Prostate gland (tissue), 2 donors: Measurements from ENCODE around the gene KMT2A. TPM values are rescaled to one million over a fixed set of nuclear protein-coding genes. Genes with fewer than 3 reads are reported as not detected.

Experiments
- DNase-seq: peaks from one replicate; pipeline ENCODE4 v3.0.0-alpha.2; 2019; ENCODE audit warnings: low spot score
- H3K27ac ChIP-seq, 2 donors: fragments of 200-600 bp; sonication (generic); 2 replicates each; pipeline ENCODE4 v1.5.1; 2017 to 2019
- H3K27me3 ChIP-seq: fragments of 200-600 bp; sonication (generic); replicated peaks from 2 replicates; pipeline ENCODE4 v1.5.1; 2019; ENCODE audit not compliant: insufficient read depth
- H3K36me3 ChIP-seq, 2 donors: fragments of 200-600 bp; sonication (generic); 1 replicate in 1 of 2; 2 replicates in 1 of 2; pipeline versions ENCODE4 v1.5.1 to v1.8.1; 2017 to 2019
- H3K4me1 ChIP-seq: fragments of 200-600 bp; sonication (generic); replicated peaks from 2 replicates; pipeline ENCODE4 v1.5.1; 2019
- H3K4me3 ChIP-seq, 2 donors: fragments of 200-600 bp; sonication (generic); 2 replicates each; pipeline ENCODE4 v1.5.1; 2017 to 2019
- H3K9me3 ChIP-seq: fragments of 200-600 bp; sonication (generic); 2 replicates; pipeline ENCODE4 v1.5.1; 2017
- POLR2A ChIP-seq: fragments of 450-650 bp; IDR thresholded peaks from one replicate; pipeline ENCODE4 v1.6.1; 2016; ENCODE audit warnings: antibody characterized with exemption, mild to moderate bottlenecking
- POLR2AphosphoS5 ChIP-seq: sonication (generic); formaldehyde crosslinking; IDR thresholded peaks from one replicate; pipeline ENCODE4 v1.6.1; 2017; ENCODE audit warnings: antibody characterized with exemption
- WGBS: methylation state at CpG from one replicate; pipeline ENCODE4 v1.1.5; 2018; 5-methylcytosine and 5-hydroxymethylcytosine counted together
- intact Hi-C: fragments of 100-400 bp; cut with DNase I; formaldehyde crosslinking; loops from one replicate; pipeline ENCODE4 v1.14.2; 2022
- total RNA-seq, 2 donors: library from RNA; depleted of rRNA; stranded (reverse); fragments of >200 nt; gene quantifications; one replicate each; pipeline ENCODE4 v1.1.0, GENCODE V29; 2016
- TF ChIP-seq, protein P1 (sequence below), 4 experiments: fragments of 200-600 bp in 2 of 4; fragments of 450-650 bp in 2 of 4; sonication (generic) in 2 of 4; IDR thresholded peaks; 1 replicate in 3 of 4; 2 replicates in 1 of 4; pipeline ENCODE4 v1.5.1; 2016 to 2019; ENCODE audit warnings: antibody characterized with exemption in 4 of 4, mild to moderate bottlenecking in 2 of 4, moderate library complexity in 2 of 4

The KMT2A gene
- total RNA-seq, 2 donors from 2014 or later = 82.6 to 89.0 TPM

GRCh38 chr11:118532852-118533768 lies 96.8 kb downstream of the KMT2A start:
- intact Hi-C loops = loop anchor here (5.0 kb wide), 1 partner anchor 34 kb away; the partner anchor contains the start of gene IFT46
- Histone ChIP-seq H3K27ac (no peak overlapping the region), H3K36me3 (no peaks in the 10 kb centered on the region), H3K27me3 (no peaks in the 10 kb centered on the region), H3K4me3 (no peak overlapping the region), H3K9me3 (no peaks in the 10 kb centered on the region), H3K4me1 (peaks cover 10% of the 10 kb centered on the region)
- no peak for DNase-seq
- WGBS = 91% methylated on average over 18 of the region's 19 CpGs
- TF ChIP-seq, protein P1, sequence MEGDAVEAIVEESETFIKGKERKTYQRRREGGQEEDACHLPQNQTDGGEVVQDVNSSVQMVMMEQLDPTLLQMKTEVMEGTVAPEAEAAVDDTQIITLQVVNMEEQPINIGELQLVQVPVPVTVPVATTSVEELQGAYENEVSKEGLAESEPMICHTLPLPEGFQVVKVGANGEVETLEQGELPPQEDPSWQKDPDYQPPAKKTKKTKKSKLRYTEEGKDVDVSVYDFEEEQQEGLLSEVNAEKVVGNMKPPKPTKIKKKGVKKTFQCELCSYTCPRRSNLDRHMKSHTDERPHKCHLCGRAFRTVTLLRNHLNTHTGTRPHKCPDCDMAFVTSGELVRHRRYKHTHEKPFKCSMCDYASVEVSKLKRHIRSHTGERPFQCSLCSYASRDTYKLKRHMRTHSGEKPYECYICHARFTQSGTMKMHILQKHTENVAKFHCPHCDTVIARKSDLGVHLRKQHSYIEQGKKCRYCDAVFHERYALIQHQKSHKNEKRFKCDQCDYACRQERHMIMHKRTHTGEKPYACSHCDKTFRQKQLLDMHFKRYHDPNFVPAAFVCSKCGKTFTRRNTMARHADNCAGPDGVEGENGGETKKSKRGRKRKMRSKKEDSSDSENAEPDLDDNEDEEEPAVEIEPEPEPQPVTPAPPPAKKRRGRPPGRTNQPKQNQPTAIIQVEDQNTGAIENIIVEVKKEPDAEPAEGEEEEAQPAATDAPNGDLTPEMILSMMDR (IDR thresholded peaks at IDR 0.05) = no peak
- TF ChIP-seq POLR2AphosphoS5 (no peak), POLR2A (no peak)

DNA sequence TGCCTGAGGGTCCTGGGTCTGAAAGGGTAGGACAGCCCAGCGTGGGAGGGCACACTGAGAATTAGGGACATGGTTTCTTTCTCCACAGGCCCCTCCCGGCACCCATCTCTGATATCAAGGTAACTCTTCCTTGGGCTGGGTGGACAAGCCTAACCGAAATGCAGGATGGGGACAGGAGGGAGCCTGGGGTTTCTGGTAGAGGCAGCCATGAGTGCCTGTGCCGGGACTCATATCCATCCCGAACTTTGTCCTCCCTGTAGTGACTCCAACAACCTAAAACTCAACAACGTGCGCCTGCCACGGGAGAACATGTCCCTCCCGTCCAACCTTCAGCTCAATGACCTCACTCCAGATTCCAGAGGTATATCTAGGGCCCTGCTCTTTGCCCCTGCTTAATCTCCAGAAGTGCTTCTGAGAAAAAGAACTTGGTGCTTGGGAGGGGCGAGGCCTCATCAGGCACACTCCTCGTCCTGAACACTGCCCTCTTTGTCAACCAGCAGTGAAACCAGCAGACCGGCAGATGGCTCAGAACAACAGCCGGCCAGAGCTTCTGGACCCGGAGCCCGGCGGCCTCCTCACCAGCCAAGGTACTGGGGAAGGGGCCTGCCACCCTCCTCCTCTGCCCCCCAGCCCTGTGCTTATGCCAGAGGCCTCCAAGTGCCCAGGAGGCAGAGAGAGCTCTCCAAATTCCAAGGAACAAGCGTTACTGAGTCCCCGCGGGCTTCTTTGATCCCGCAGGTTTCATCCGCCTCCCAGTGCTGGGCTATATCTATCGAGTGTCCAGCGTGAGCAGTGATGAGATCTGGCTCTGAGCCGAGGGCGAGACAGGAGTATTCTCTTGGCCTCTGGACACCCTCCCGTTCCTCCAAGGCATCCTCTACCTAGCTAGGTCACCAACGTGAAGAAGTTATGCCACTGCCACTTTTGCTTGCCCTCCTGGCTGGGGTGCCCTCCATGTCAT lies 97.8 kb downstream of the KMT2A start:
- H3K27me3 ChIP-seq = no peaks in the 10 kb centered on the region
- intact Hi-C loops = loop anchor here (5.0 kb wide), 1 partner anchor 33 kb away; the partner anchor contains the start of gene IFT46
- no peak for DNase-seq
- TF ChIP-seq, protein P1 (IDR thresholded peaks at IDR 0.05) = no peak
- no peak for TF ChIP-seq POLR2AphosphoS5
- TF ChIP-seq POLR2A = no peak
- H3K36me3 ChIP-seq = no peaks in the 10 kb centered on the region
- H3K4me3 ChIP-seq = no peak overlapping the region
- no peaks in the 10 kb centered on the region for H3K9me3 ChIP-seq
- H3K27ac ChIP-seq = no peak overlapping the region
- peaks cover 10% of the 10 kb centered on the region for H3K4me1 ChIP-seq
- 80% methylated on average over 27 of the region's 27 CpGs for WGBS

- Histone ChIP-seq H3K4me3 (no peak overlapping the region), H3K27me3 (no peaks in the 10 kb centered on the region), H3K27ac (no peak overlapping the region), H3K36me3 (no peaks in the 10 kb centered on the region), H3K9me3 (no peaks in the 10 kb centered on the region), H3K4me1 (peaks cover 1% of the 10 kb centered on the region)
- TF ChIP-seq POLR2A = no peak
- no peak for TF ChIP-seq POLR2AphosphoS5
- TF ChIP-seq, protein P1 (IDR thresholded peaks at IDR 0.05) = no peak
- WGBS = 78% methylated on average over 9 of the region's 9 CpGs
- intact Hi-C loops = no loop called here
- DNase-seq = no peak
These were observed 99.0 kb downstream of the KMT2A start for GRCh38 chr11:118535261-118535660.

DNA sequence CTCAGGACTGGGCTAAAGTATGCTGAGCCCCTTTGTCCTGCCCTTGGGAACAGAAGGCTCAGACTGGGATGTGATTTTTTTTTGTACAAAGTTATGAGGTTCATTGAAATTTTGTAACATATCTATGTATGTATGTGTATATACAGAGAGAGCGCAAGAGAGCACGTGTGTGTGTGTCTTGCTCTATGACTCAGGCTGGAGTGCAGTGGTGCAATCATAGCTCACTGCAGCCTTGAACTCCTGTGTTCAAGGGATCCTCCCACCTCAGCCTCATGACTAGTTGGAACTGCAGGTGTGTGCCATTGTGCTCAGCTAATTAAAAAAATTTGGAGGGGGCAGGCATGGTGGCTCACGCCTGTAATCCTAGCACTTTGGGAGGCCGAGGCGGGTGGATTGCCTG lies 100.4 kb downstream of the KMT2A start:
- intact Hi-C loops = no loop called here
- H3K4me1 ChIP-seq = no peaks in the 10 kb centered on the region

More for the DNA sequence above, 100.4 kb downstream of the KMT2A start:
- Histone ChIP-seq H3K27ac (no peak overlapping the region), H3K36me3 (no peaks in the 10 kb centered on the region), H3K9me3 (no peaks in the 10 kb centered on the region), H3K4me3 (no peak overlapping the region), H3K27me3 (no peaks in the 10 kb centered on the region)
- WGBS = 94% methylated on average over 5 of the region's 5 CpGs
- TF ChIP-seq POLR2AphosphoS5 (no peak), POLR2A (no peak)
- TF ChIP-seq, protein P1 (IDR thresholded peaks at IDR 0.05) = no peak
- DNase-seq = no peak
